ENCODE measurements around the gene EWSR1. TPM values are rescaled to one million over a fixed set of nuclear protein-coding genes. Genes with fewer than 3 reads are reported as not detected.

Gene EWSR1
- total RNA-seq, 4 donors from 2014 or later, result 183 to 203 (median 198) TPM

GRCh38 chr22:29341849-29342127 is 73.7 kb downstream of the EWSR1 start:
- no peak for DNase-seq (ENCODE audit: extremely low spot score)
- intact Hi-C loops (cut with DNase I), result loop anchor here (2.0 kb wide), 1 partner anchor 29 kb away; no protein-coding TSS in a partner anchor
- no peak for TF ChIP-seq CTCF (IDR thresholded peaks at IDR 0.05)
- no peak for TF ChIP-seq EP300 (IDR thresholded peaks at IDR 0.05)
- TF ChIP-seq POLR2A (IDR thresholded peaks at IDR 0.05; ENCODE audit: low read depth), result no peak
- no peak for TF ChIP-seq POLR2AphosphoS5 (IDR thresholded peaks at IDR 0.05)
- Histone ChIP-seq H3K27ac (replicated peaks in 1 of 4) (no peak overlapping the region), H3K4me3 (no peak overlapping the region), H3K36me3 (peaks cover 45 to 92% (median 80%) of the 10 kb centered on the region in 4 donors), H3K4me1 (peaks cover 22 to 41% (median 34%) of the 10 kb centered on the region in 4 donors), H3K9me3 (no peaks in the 10 kb centered on the region), H3K27me3 (no peaks in the 10 kb centered on the region)
- 100% methylated on average over 1 of the region's 2 CpGs for WGBS

GRCh38 chr22:29342177-29342576 is 74.1 kb downstream of the EWSR1 start:
- TF ChIP-seq POLR2A (IDR thresholded peaks at IDR 0.05; ENCODE audit: low read depth), result no peak
- no peak for TF ChIP-seq POLR2AphosphoS5 (IDR thresholded peaks at IDR 0.05)
- TF ChIP-seq CTCF (IDR thresholded peaks at IDR 0.05), result no peak
- no peak for TF ChIP-seq EP300 (IDR thresholded peaks at IDR 0.05)
- Histone ChIP-seq H3K27ac (replicated peaks in 1 of 4) (no peak overlapping the region), H3K36me3 (peaks cover 44 to 92% (median 80%) of the 10 kb centered on the region in 4 donors), H3K4me3 (no peak overlapping the region), H3K9me3 (no peaks in the 10 kb centered on the region), H3K27me3 (no peaks in the 10 kb centered on the region), H3K4me1 (peaks cover 22 to 44% (median 35%) of the 10 kb centered on the region in 4 donors)
- no peak for DNase-seq (ENCODE audit: extremely low spot score)
- 91% methylated on average over 5 of the region's 6 CpGs for WGBS
- intact Hi-C loops (cut with DNase I), result loop anchor here (2.0 kb wide), 1 partner anchor 29 kb away; no protein-coding TSS in a partner anchor

GRCh38 chr22:29342577-29343312 is 74.7 kb downstream of the EWSR1 start:
- Histone ChIP-seq H3K27ac (replicated peaks in 1 of 4) (peak overlapping the region in 2 of 4 donors; percentile 57 to 80), H3K4me1 (peaks cover 22 to 44% (median 35%) of the 10 kb centered on the region in 4 donors)
- WGBS, result 83% methylated on average over 10 of the region's 10 CpGs

GRCh38 chr22:29343313-29343805 is 75.3 kb downstream of the EWSR1 start:
- H3K4me3 ChIP-seq, result no peak overlapping the region
- H3K4me1 ChIP-seq, result peaks cover 22 to 44% (median 35%) of the 10 kb centered on the region in 4 donors
- no peaks in the 10 kb centered on the region for H3K9me3 ChIP-seq
- no peak for TF ChIP-seq POLR2AphosphoS5 (IDR thresholded peaks at IDR 0.05)
- TF ChIP-seq CTCF (IDR thresholded peaks at IDR 0.05), result no peak
- TF ChIP-seq EP300 (IDR thresholded peaks at IDR 0.05), result no peak
- TF ChIP-seq POLR2A (IDR thresholded peaks at IDR 0.05; ENCODE audit: low read depth), result no peak
- H3K27ac ChIP-seq (replicated peaks in 1 of 4), result peak overlapping the region; percentile 47 to 80 (median 65)
- H3K36me3 ChIP-seq, result peaks cover 36 to 92% (median 79%) of the 10 kb centered on the region in 4 donors
- H3K27me3 ChIP-seq, result no peaks in the 10 kb centered on the region
- intact Hi-C loops (cut with DNase I), result loop anchor here (2.0 kb wide), 1 partner anchor 31 kb away; no protein-coding TSS in a partner anchor
- no peak for DNase-seq (ENCODE audit: extremely low spot score)
- WGBS, result 73% methylated on average over 6 of the region's 7 CpGs

More at GRCh38 chr22:29342577-29343312, 74.7 kb downstream of the EWSR1 start:
- TF ChIP-seq EP300 (IDR thresholded peaks at IDR 0.05) (no peak), CTCF (IDR thresholded peaks at IDR 0.05) (no peak), POLR2A (IDR thresholded peaks at IDR 0.05; ENCODE audit: low read depth) (no peak), POLR2AphosphoS5 (IDR thresholded peaks at IDR 0.05) (no peak)
- no peak for DNase-seq (ENCODE audit: extremely low spot score)
- Histone ChIP-seq H3K9me3 (no peaks in the 10 kb centered on the region), H3K27me3 (no peaks in the 10 kb centered on the region), H3K36me3 (peaks cover 42 to 92% (median 79%) of the 10 kb centered on the region in 4 donors), H3K4me3 (no peak overlapping the region)
- intact Hi-C loops (cut with DNase I), result loop anchor here (2.0 kb wide), 1 partner anchor 30 kb away; no protein-coding TSS in a partner anchor
